H1 (cell line): ENCODE measurements around the gene AAR2. TPM values are rescaled to one million over a fixed set of nuclear protein-coding genes. Genes with fewer than 3 reads are reported as not detected.

Source experiments
- CTCF ChIA-PET: fragments of 300-600 bp; sonication (Branson Sonifier 250); formaldehyde crosslinking; loops from one replicate; lab custom pipeline; 2021; ENCODE audit not compliant: partially characterized antibody; lab: Charles Lee
- POLR2A ChIA-PET: fragments of 300-600 bp; sonication (Branson Sonifier 250); formaldehyde crosslinking; loops from one replicate; lab custom pipeline; 2021; ENCODE audit warnings: inconsistent platforms; ENCODE audit not compliant: partially characterized antibody; lab: Charles Lee
- DNase-seq, 2 experiments: peaks; one replicate each; pipeline versions ENCODE4 v3.0.0 to v3.0.0-alpha.2; 2010 to 2022; ENCODE audit warnings: low spot score in 2 of 2, low read depth in 1 of 2, mixed read lengths in 1 of 2
- FAIRE-seq: peaks from 2 replicates; lab custom pipeline; 2011; peaks lifted over from hg19 to GRCh38; lab: Jason Lieb, UNC
- H2AFZ ChIP-seq: 2 replicates; pipeline ENCODE4 v1.8.1; 2012; ENCODE audit warnings: low read length, inconsistent platforms
- H2AK5ac ChIP-seq: 2 replicates; pipeline ENCODE4 v1.6.1; 2013; ENCODE audit warnings: low read depth, low read length
- H2BK120ac ChIP-seq: replicated peaks from 2 replicates; pipeline ENCODE3; 2013; ENCODE audit warnings: low read depth, low read length, inconsistent platforms
- H2BK12ac ChIP-seq: 2 replicates; pipeline ENCODE4 v1.6.1; 2013; ENCODE audit warnings: low read depth, low read length
- H2BK15ac ChIP-seq: 2 replicates; pipeline ENCODE4 v1.6.1; 2013; ENCODE audit warnings: low read length
- H2BK20ac ChIP-seq: 2 replicates; pipeline ENCODE4 v1.6.1; 2013; ENCODE audit warnings: low read length
- H2BK5ac ChIP-seq: 2 replicates; pipeline ENCODE4 v1.6.1; 2013; ENCODE audit warnings: low read depth, low read length
- H3K14ac ChIP-seq: 2 replicates; pipeline ENCODE4 v1.6.1; 2013; ENCODE audit warnings: inconsistent platforms; ENCODE audit not compliant: insufficient read length
- H3K18ac ChIP-seq: 2 replicates; pipeline ENCODE4 v1.6.1; 2013; ENCODE audit warnings: low read length; ENCODE audit errors: extremely low read depth
- H3K23ac ChIP-seq: 2 replicates; pipeline ENCODE4 v1.6.1; 2013; ENCODE audit warnings: inconsistent platforms; ENCODE audit not compliant: insufficient read length
- H3K23me2 ChIP-seq: 2 replicates; pipeline ENCODE4 v1.6.1; 2013; ENCODE audit warnings: low read depth, low read length
- H3K27ac ChIP-seq: 2 replicates; pipeline ENCODE4 v1.6.1; 2011; ENCODE audit warnings: low read depth, low read length, inconsistent platforms
- H3K27me3 ChIP-seq, 4 experiments: replicated peaks in 1 of 4; 1 replicate in 1 of 4; 2 replicates in 3 of 4; pipeline versions ENCODE4 v1.6.1 to v1.8.1; 2011 to 2013; ENCODE audit warnings: low read length in 3 of 4, mild to moderate bottlenecking in 3 of 4, inconsistent platforms in 2 of 4, mixed read lengths in 2 of 4, moderate library complexity in 1 of 4; ENCODE audit not compliant: control insufficient read depth in 3 of 4, insufficient read depth in 3 of 4; ENCODE audit errors: extremely low read depth in 1 of 4
- H3K36me3 ChIP-seq, 4 experiments: 2 replicates each; pipeline versions ENCODE4 v1.6.1 to v1.8.1; 2011 to 2013; ENCODE audit warnings: mild to moderate bottlenecking in 4 of 4, low read length in 3 of 4, moderate library complexity in 2 of 4, control low read depth in 1 of 4, inconsistent platforms in 1 of 4; ENCODE audit not compliant: insufficient read depth in 4 of 4, control insufficient read depth in 2 of 4
- H3K4ac ChIP-seq: replicated peaks from 2 replicates; pipeline ENCODE3; 2013; ENCODE audit warnings: low read length, low read depth, mixed read lengths, inconsistent platforms; ENCODE audit not compliant: insufficient read length
- H3K4me1 ChIP-seq, 4 experiments: replicated peaks in 1 of 4; 1 replicate in 1 of 4; 2 replicates in 3 of 4; pipeline versions ENCODE4 v1.6.1 to v1.8.1; 2011 to 2013; ENCODE audit warnings: low read length in 3 of 4, inconsistent platforms in 2 of 4, mixed read lengths in 1 of 4; ENCODE audit not compliant: insufficient read depth in 4 of 4, control insufficient read depth in 3 of 4
- H3K4me2 ChIP-seq, 2 experiments: 2 replicates each; pipeline versions ENCODE4 v1.6.1 to v1.8.1; 2011 to 2013; ENCODE audit warnings: low read depth in 2 of 2, low read length in 2 of 2, control low read depth in 1 of 2, inconsistent platforms in 1 of 2, mild to moderate bottlenecking in 1 of 2; ENCODE audit not compliant: insufficient read depth in 1 of 2
- H3K4me3 ChIP-seq, 4 experiments: fragments of 200-600, 300-600 bp in 1 of 4; sonication (generic), shearing (Covaris generic), sonication (Bioruptor Twin) in 1 of 4; 2 replicates each; pipeline versions ENCODE4 v1.5.1 to v1.8.1; 2011 to 2016; ENCODE audit warnings: low read length in 4 of 4, low read depth in 3 of 4, control low read depth in 2 of 4, inconsistent platforms in 2 of 4, mild to moderate bottlenecking in 2 of 4, mixed read lengths in 1 of 4, moderate library complexity in 1 of 4; ENCODE audit not compliant: insufficient read depth in 2 of 4; ENCODE audit errors: extremely low read depth in 1 of 4
- H3K56ac ChIP-seq: replicated peaks from 2 replicates; pipeline ENCODE3; 2013; ENCODE audit warnings: low read depth, mild to moderate bottlenecking, mixed read lengths, low read length, inconsistent platforms; ENCODE audit not compliant: insufficient read length
- H3K79me1 ChIP-seq: 2 replicates; pipeline ENCODE4 v1.6.1; 2013; ENCODE audit warnings: low read depth, low read length, control low read depth
- H3K79me2 ChIP-seq, 2 experiments: 2 replicates each; pipeline versions ENCODE4 v1.6.1 to v1.8.1; 2012 to 2013; ENCODE audit warnings: low read length in 2 of 2, mild to moderate bottlenecking in 2 of 2, inconsistent platforms in 1 of 2; ENCODE audit not compliant: insufficient read depth in 2 of 2, control insufficient read depth in 1 of 2
- H3K9ac ChIP-seq, 4 experiments: replicated peaks in 1 of 4; 1 replicate in 1 of 4; 2 replicates in 3 of 4; pipeline versions ENCODE4 v1.6.1 to v1.8.1; 2011 to 2013; ENCODE audit warnings: low read depth in 3 of 4, low read length in 3 of 4, control low read depth in 2 of 4, mild to moderate bottlenecking in 2 of 4, moderate library complexity in 2 of 4, inconsistent platforms in 1 of 4; ENCODE audit errors: extremely low read depth in 1 of 4
- H3K9me3 ChIP-seq, 2 experiments: 2 replicates each; pipeline versions ENCODE4 v1.6.1 to v1.8.1; 2012 to 2013; ENCODE audit warnings: mild to moderate bottlenecking in 2 of 2, moderate library complexity in 2 of 2, control low read depth in 1 of 2, inconsistent platforms in 1 of 2, low read depth in 1 of 2, low read length in 1 of 2, mixed read lengths in 1 of 2; ENCODE audit not compliant: insufficient read depth in 2 of 2
- H4K20me1 ChIP-seq, 2 experiments: replicated peaks in 1 of 2; 2 replicates each; pipeline versions ENCODE3 to v1.8.1; 2011 to 2013; ENCODE audit warnings: inconsistent platforms in 2 of 2, low read length in 2 of 2, mild to moderate bottlenecking in 1 of 2; ENCODE audit not compliant: insufficient read depth in 2 of 2, control insufficient read depth in 1 of 2
- H4K5ac ChIP-seq: 2 replicates; pipeline ENCODE4 v1.6.1; 2013; ENCODE audit warnings: low read length, low read depth, mixed read lengths, inconsistent platforms; ENCODE audit not compliant: insufficient read length
- H4K8ac ChIP-seq: 2 replicates; pipeline ENCODE4 v1.8.0; 2013; ENCODE audit warnings: mild to moderate bottlenecking, moderate library complexity, low read length, inconsistent platforms; ENCODE audit not compliant: insufficient read depth; ENCODE audit errors: extremely low read depth
- H4K91ac ChIP-seq: replicated peaks from 2 replicates; pipeline ENCODE3; 2013; ENCODE audit warnings: low read length, mixed read lengths, inconsistent platforms; ENCODE audit not compliant: insufficient read length
- CBX8 ChIP-seq: fragments of 300-800, 300-1000 bp; sonication (generic); IDR thresholded peaks from 2 replicates; pipeline ENCODE4 v1.7.1; 2016; ENCODE audit warnings: low read depth, low read length, borderline replicate concordance
- CHD1 ChIP-seq: IDR thresholded peaks from 2 replicates; pipeline ENCODE4 v1.6.1; 2012; ENCODE audit warnings: low read depth, low read length, improper control_type of control experiment
- CTBP2 ChIP-seq: IDR thresholded peaks from 2 replicates; pipeline ENCODE4 v1.7.0; 2011; ENCODE audit warnings: borderline replicate concordance, mild to moderate bottlenecking, moderate library complexity, mixed read lengths, low read length; ENCODE audit not compliant: insufficient read depth, insufficient read length
- CTCF ChIP-seq, 3 experiments: IDR thresholded peaks; 1 replicate in 2 of 3; 2 replicates in 1 of 3; pipeline versions ENCODE4 v1.5.1 to v1.6.1; 2011; ENCODE audit warnings: low read length in 3 of 3, mild to moderate bottlenecking in 3 of 3, inconsistent platforms in 2 of 3, low read depth in 1 of 3, moderate library complexity in 1 of 3; ENCODE audit not compliant: insufficient read depth in 1 of 3; ENCODE audit errors: control extremely low read depth in 1 of 3
- HDAC6 ChIP-seq: IDR thresholded peaks from one replicate; pipeline ENCODE4 v1.7.1; 2012; ENCODE audit warnings: low read depth, mild to moderate bottlenecking, inconsistent platforms, low read length, moderate library complexity
- JUN ChIP-seq: IDR thresholded peaks from 2 replicates; pipeline ENCODE4 v1.6.1; 2011; ENCODE audit warnings: low read depth, mild to moderate bottlenecking, improper control_type of control experiment, low read length
- RAD21 ChIP-seq, 2 experiments: IDR thresholded peaks in 1 of 2; conservative IDR thresholded peaks in 1 of 2; 2 replicates each; pipeline ENCODE4 v1.6.1; 2011; ENCODE audit warnings: low read depth in 2 of 2, low read length in 2 of 2, improper control_type of control experiment in 1 of 2, inconsistent platforms in 1 of 2, mild to moderate bottlenecking in 1 of 2, moderate library complexity in 1 of 2
- RNF2 ChIP-seq: fragments of 200-900, 300-1000 bp; sonication (generic); IDR thresholded peaks from 2 replicates; pipeline ENCODE4 v1.7.1; 2016; ENCODE audit warnings: borderline replicate concordance, low read depth, mild to moderate bottlenecking, antibody characterized with exemption, low read length; ENCODE audit not compliant: poor library complexity, severe bottlenecking; ENCODE audit errors: missing control alignments
- SIN3A ChIP-seq, 2 experiments: IDR thresholded peaks in 1 of 2; conservative IDR thresholded peaks in 1 of 2; 2 replicates each; pipeline ENCODE4 v1.6.1; 2011 to 2012; ENCODE audit warnings: low read length in 2 of 2, improper control_type of control experiment in 1 of 2, low read depth in 1 of 2, mild to moderate bottlenecking in 1 of 2
- SP1 ChIP-seq: IDR thresholded peaks from 2 replicates; pipeline ENCODE4 v1.6.1; 2011; ENCODE audit warnings: low read depth, low read length
- TEAD4 ChIP-seq: IDR thresholded peaks from 2 replicates; pipeline ENCODE4 v1.6.1; 2012; ENCODE audit warnings: low read depth, low read length, inconsistent platforms, mixed read lengths
- WGBS, 2 experiments: shearing (Covaris generic) in 1 of 2; methylation state at CpG; one replicate each; pipeline versions ENCODE4 v1.1.6 to v1.1.7; 2013 to 2015; ENCODE audit warnings: low lambda C conversion rate in 2 of 2, mixed read lengths in 2 of 2, inconsistent platforms in 1 of 2, low coverage in 1 of 2, missing lambda C conversion rate in 1 of 2; ENCODE audit not compliant: insufficient replicate concordance in 2 of 2, insufficient coverage in 1 of 2, insufficient read length in 1 of 2; ENCODE audit errors: extremely low coverage in 1 of 2, missing lambda C conversion rate in 1 of 2; 5-methylcytosine and 5-hydroxymethylcytosine counted together
- polyA plus RNA-seq, 7 experiments: library from polyadenylated mRNA; depleted of rRNA in 3 of 7; stranded (reverse) in 5 of 7; unstranded in 2 of 7; fragments of >200 nt in 5 of 7; fragments of 200-250 nt in 2 of 7; gene quantifications; 1 replicate in 5 of 7; 2 replicates in 1 of 7; 4 replicates in 1 of 7; pipeline versions ENCODE4 v1.2.1 to v1.2.3, GENCODE V29; 2011 to 2013; ENCODE audit warnings: missing spikeins in 2 of 7, mixed read lengths in 2 of 7
- total RNA-seq: library from RNA; stranded (reverse); fragmentation: NEBNext Ultra II Directional; extraction: Animal tissue kit (Norgen Biotek cat#: 25700); gene quantifications from 2 replicates; pipeline ENCODE4 v1.2.1, GENCODE V29; 2021

The AAR2 gene
- total and polyA plus RNA-seq, 2 of the 8 experiments (the other 6 are each of a cell fraction or from before 2014, with no cell fraction given), result 25.5 to 36.1 TPM

- Histone ChIP-seq H3K36me3 (no peaks in the 10 kb centered on the region; a peak in 1 of 8 replicates), H2BK20ac (no peak overlapping the region), H3K4me3 (no peak overlapping the region), H2BK12ac (no peak overlapping the region), H3K56ac (no peak overlapping the region), H3K23me2 (no peaks in the 10 kb centered on the region), H3K9me3 (no peaks in the 10 kb centered on the region), H3K9ac (no peak overlapping the region), H2AFZ (no peak overlapping the region), H3K79me2 (no peaks in the 10 kb centered on the region), H3K4ac (no peak overlapping the region), H2BK120ac (no peak overlapping the region), H4K20me1 (no peaks in the 10 kb centered on the region), H3K79me1 (no peaks in the 10 kb centered on the region), H3K14ac (no peak overlapping the region), H4K5ac (no peak overlapping the region), H2AK5ac (no peak overlapping the region), H3K4me1 (no peaks in the 10 kb centered on the region), H3K18ac (no peak overlapping the region), H4K8ac (no peak overlapping the region), H4K91ac (no peak overlapping the region), H3K27me3 (no peaks in the 10 kb centered on the region), H3K4me2 (no peak overlapping the region), H2BK15ac (no peak overlapping the region), H2BK5ac (no peak overlapping the region), H3K23ac (no peak overlapping the region), H3K27ac (no peak overlapping the region)
- ChIA-PET POLR2A (no interaction called here), CTCF (interaction anchor here (1.0 to 14.8 kb wide), 20 partner anchors 10 to 282 kb away, joined by 3 to 151 read pairs (median 6); no protein-coding TSS in a partner anchor)
- WGBS, 2 experiments, result 80% methylated on average over 1 of the region's 1 CpG; no CpG with 5 or more reads in 1 of the 2 experiments
- FAIRE-seq, result no peak
- DNase-seq, result no peak
- TF ChIP-seq HDAC6 (no peak), CBX8 (no peak), CTBP2 (no peak), JUN (no peak), TEAD4 (no peak), RAD21 (IDR thresholded peaks at IDR 0.05 in 1 of 2, conservative IDR thresholded peaks at IDR 0.05 in 1 of 2; ENCODE audit: low read depth in 2 of 2, low read length in 2 of 2) (no peak), CTCF (IDR thresholded peaks at IDR 0.05; ENCODE audit: control extremely low read depth in 1 of 3, insufficient read depth in 1 of 3, low read depth in 1 of 3, low read length in 3 of 3) (no peak), SIN3A (conservative IDR thresholded peaks at IDR 0.05 in 1 of 2, IDR thresholded peaks at IDR 0.05 in 1 of 2; ENCODE audit: low read depth in 1 of 2, low read length in 2 of 2) (no peak), CHD1 (no peak), RNF2 (no peak), SP1 (no peak)
These were observed 35.8 kb upstream of the AAR2 start for GRCh38 chr20:36200451-36200850.
